Suprapubic skin (tissue), 4 donors: ENCODE data around the gene ZNF280B.

Experiments used
- CTCF ChIP-seq, 2 donors: fragments of 200-600 bp in 1 of 2; fragments of 450-650 bp in 1 of 2; sonication (generic) in 1 of 2; IDR thresholded peaks; one replicate each; pipeline ENCODE4 v1.5.1; 2016 to 2019; ENCODE audit warnings: antibody characterized with exemption in 2 of 2, mild to moderate bottlenecking in 1 of 2, moderate library complexity in 1 of 2
- EP300 ChIP-seq: sonication (generic); formaldehyde crosslinking; IDR thresholded peaks from one replicate; pipeline ENCODE4 v1.6.1; 2017; ENCODE audit warnings: antibody characterized with exemption
- POLR2A ChIP-seq, 2 donors: fragments of 450-650 bp; IDR thresholded peaks; one replicate each; pipeline ENCODE4 v1.6.1; 2017; ENCODE audit warnings: antibody characterized with exemption in 2 of 2, mild to moderate bottlenecking in 2 of 2, moderate library complexity in 2 of 2
- POLR2AphosphoS5 ChIP-seq, 3 donors: sonication (generic); formaldehyde crosslinking; IDR thresholded peaks; one replicate each; pipeline ENCODE4 v1.6.1; 2017; ENCODE audit warnings: antibody characterized with exemption in 3 of 3

GRCh38 chr22:22454997-22455396 is 53.5 kb downstream of the ZNF280B start:
- no peak for TF ChIP-seq CTCF (IDR thresholded peaks at IDR 0.05)
- no peak for TF ChIP-seq POLR2AphosphoS5 (IDR thresholded peaks at IDR 0.05)
- no peak for TF ChIP-seq EP300
- TF ChIP-seq POLR2A (IDR thresholded peaks at IDR 0.05), result no peak
